ENCODE measurements around the gene TOX3. TPM values are rescaled to one million over a fixed set of nuclear protein-coding genes. Genes with fewer than 3 reads are reported as not detected.

The TOX3 gene
- total RNA-seq (0.44 TPM), polyA plus RNA-seq (ENCODE audit: insufficient read depth in 1 of 8, insufficient read length in 8 of 8, low replicate concordance in 1 of 8) (1 to 10 TPM in 7 of 8 donors, under 1 TPM in 1; 0.61 to 2.2 (median 1.5) TPM)
- long read RNA-seq, donor 1, result 0 reads
- long read RNA-seq, donor 2, result 0 reads
- long read RNA-seq, donor 3, result 0 reads
- long read RNA-seq, donor 4, result 0 reads
- long read RNA-seq, donor 5, result 0 reads
- long read RNA-seq, donor 6, partial matches to known transcripts, result 0 of 1 reads
- long read RNA-seq, donor 6, other reads (novel, unspliced or antisense), result 0 of 1 reads
- long read RNA-seq, donor 7, result 0 reads
- long read RNA-seq, donor 8, result 0 reads
- long read RNA-seq, donor 9, result 0 reads
- long read RNA-seq, donor 10, result 0 reads
- long read RNA-seq, donor 11, result 0 reads

DNA sequence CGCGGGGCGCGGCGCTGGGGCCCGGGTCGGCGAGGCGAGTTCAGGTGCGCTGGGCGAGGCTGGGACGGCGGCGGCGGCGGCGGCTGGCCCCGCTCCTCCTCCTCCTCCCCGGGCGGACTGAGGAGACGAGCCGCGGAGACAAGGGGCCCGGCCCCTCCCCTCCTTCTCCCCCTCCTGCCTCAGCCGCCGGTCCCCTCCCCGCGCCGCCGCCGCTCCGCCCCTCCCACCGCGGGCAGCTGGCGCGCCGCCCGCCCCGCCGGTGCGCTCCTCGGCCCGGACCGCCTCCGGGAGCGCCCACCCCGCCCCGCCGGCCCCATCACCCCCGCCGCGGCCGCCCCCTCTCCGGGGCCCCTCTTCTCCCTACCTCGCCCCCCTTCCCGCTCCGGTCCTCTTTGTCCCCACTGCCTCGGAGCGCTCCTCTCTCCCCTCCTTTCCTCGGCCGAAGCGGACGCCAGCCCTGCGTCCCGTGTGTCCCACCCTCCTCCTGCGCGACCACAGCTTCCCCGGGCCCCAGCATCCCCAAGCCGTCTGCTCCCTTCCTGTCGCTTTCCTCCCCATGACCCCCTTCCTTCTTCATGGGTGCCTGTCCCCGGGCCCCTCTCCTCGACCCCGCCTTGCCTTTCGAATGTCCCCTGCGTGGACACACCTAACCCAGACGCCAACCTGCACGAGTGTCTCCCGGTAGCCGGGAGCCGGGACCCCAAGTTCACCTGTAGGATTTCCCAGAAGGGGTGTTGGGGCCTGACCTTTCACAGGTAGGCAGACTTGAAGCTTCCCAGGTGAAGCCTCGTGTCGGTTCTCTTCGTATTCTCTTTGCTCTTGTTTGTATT, at the start of gene TOX3:
Gene TOX3 (minus strand): TSS at position 140 of the 830 bp plus-strand sequence. CDS start 420 bp downstream, outside the sequence.
- no peak within 1 kb of the TSS for H3K27ac ChIP-seq (ENCODE audit: low read length)
- peaks cover 15% of the 10 kb centered on the region for H3K4me1 ChIP-seq (ENCODE audit: control insufficient read depth, insufficient read depth, low read length)
- no peaks in the 10 kb centered on the region for H3K9me3 ChIP-seq (replicated peaks; ENCODE audit: control insufficient read depth, low read depth, low read length)
- DNase-seq, result peak; percentile 14
- H3K36me3 ChIP-seq (ENCODE audit: control insufficient read depth, insufficient read depth, low read length), result no peaks in the 10 kb centered on the region
- under 1% methylated on average over 67 of the region's 83 CpGs for WGBS (ENCODE audit: insufficient coverage)
- peak within 1 kb of the TSS; percentile 34 for H3K4me3 ChIP-seq (ENCODE audit: low read length)
- H3K27me3 ChIP-seq (ENCODE audit: control insufficient read depth, insufficient read depth, low read length), result peaks cover 39% of the 10 kb centered on the region

DNA sequence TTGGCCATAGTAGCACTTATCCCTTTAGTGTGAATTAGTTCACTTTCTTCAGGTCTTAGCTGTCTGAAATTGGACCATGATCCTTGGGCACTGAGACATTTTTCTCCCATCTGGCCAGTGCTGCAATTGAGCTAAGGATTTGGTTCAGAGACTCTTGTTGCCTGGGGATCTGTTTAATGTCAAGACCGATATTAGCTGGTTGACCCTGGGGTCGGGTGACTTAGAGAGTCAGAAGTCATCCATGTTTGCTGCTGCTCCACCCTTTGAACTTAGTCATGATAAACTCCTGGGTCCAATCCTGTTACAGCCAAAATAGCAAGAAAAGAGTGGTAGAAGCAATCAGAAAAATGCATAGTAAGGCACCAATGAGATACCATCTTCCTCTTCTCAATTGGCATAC, 45.8 kb upstream of the TOX3 start:
- H3K27me3 ChIP-seq (ENCODE audit: control insufficient read depth, insufficient read depth, low read length), result no peaks in the 10 kb centered on the region
- H3K4me3 ChIP-seq (ENCODE audit: low read length), result no peak overlapping the region
- no CpG with 5 or more reads among the region's 2 CpGs for WGBS (ENCODE audit: insufficient coverage)
- no peaks in the 10 kb centered on the region for H3K4me1 ChIP-seq (ENCODE audit: control insufficient read depth, insufficient read depth, low read length)
- H3K27ac ChIP-seq (ENCODE audit: low read length), result no peak overlapping the region
- H3K9me3 ChIP-seq (replicated peaks; ENCODE audit: control insufficient read depth, low read depth, low read length), result no peaks in the 10 kb centered on the region
- no peaks in the 10 kb centered on the region for H3K36me3 ChIP-seq (ENCODE audit: control insufficient read depth, insufficient read depth, low read length)
- DNase-seq, result no peak

GRCh38 chr16:52591934-52592592, 45.1 kb upstream of the TOX3 start:
- H3K4me1 ChIP-seq (ENCODE audit: control insufficient read depth, insufficient read depth, low read length), result no peaks in the 10 kb centered on the region
- DNase-seq, result peak; percentile 32
- no peaks in the 10 kb centered on the region for H3K27me3 ChIP-seq (ENCODE audit: control insufficient read depth, insufficient read depth, low read length)
- no CpG with 5 or more reads among the region's 5 CpGs for WGBS (ENCODE audit: insufficient coverage)
- H3K36me3 ChIP-seq (ENCODE audit: control insufficient read depth, insufficient read depth, low read length), result no peaks in the 10 kb centered on the region
- H3K27ac ChIP-seq (ENCODE audit: low read length), result no peak overlapping the region
- H3K4me3 ChIP-seq (ENCODE audit: low read length), result no peak overlapping the region
- no peaks in the 10 kb centered on the region for H3K9me3 ChIP-seq (replicated peaks; ENCODE audit: control insufficient read depth, low read depth, low read length)

- H3K27me3 ChIP-seq (ENCODE audit: control insufficient read depth, insufficient read depth, low read length), result no peaks in the 10 kb centered on the region
- H3K9me3 ChIP-seq (replicated peaks; ENCODE audit: control insufficient read depth, low read depth, low read length), result no peaks in the 10 kb centered on the region
- WGBS (ENCODE audit: insufficient coverage), result 14% methylated on average over 1 of the region's 5 CpGs
- no peaks in the 10 kb centered on the region for H3K36me3 ChIP-seq (ENCODE audit: control insufficient read depth, insufficient read depth, low read length)
- no peak overlapping the region for H3K4me3 ChIP-seq (ENCODE audit: low read length)
- no peak for DNase-seq
- no peaks in the 10 kb centered on the region for H3K4me1 ChIP-seq (ENCODE audit: control insufficient read depth, insufficient read depth, low read length)
- no peak overlapping the region for H3K27ac ChIP-seq (ENCODE audit: low read length)
Measured at GRCh38 chr16:52591471-52591870, 44.5 kb upstream of the TOX3 start.

GRCh38 chr16:52586159-52586558, 39.2 kb upstream of the TOX3 start:
- Histone ChIP-seq H3K27ac (ENCODE audit: low read length) (no peak overlapping the region), H3K27me3 (ENCODE audit: control insufficient read depth, insufficient read depth, low read length) (no peaks in the 10 kb centered on the region), H3K4me1 (ENCODE audit: control insufficient read depth, insufficient read depth, low read length) (no peaks in the 10 kb centered on the region), H3K4me3 (ENCODE audit: low read length) (no peak overlapping the region), H3K9me3 (replicated peaks; ENCODE audit: control insufficient read depth, low read depth, low read length) (no peaks in the 10 kb centered on the region), H3K36me3 (ENCODE audit: control insufficient read depth, insufficient read depth, low read length) (no peaks in the 10 kb centered on the region)
- WGBS (ENCODE audit: insufficient coverage), result no CpG with 5 or more reads among the region's 2 CpGs
- DNase-seq, result no peak

DNA sequence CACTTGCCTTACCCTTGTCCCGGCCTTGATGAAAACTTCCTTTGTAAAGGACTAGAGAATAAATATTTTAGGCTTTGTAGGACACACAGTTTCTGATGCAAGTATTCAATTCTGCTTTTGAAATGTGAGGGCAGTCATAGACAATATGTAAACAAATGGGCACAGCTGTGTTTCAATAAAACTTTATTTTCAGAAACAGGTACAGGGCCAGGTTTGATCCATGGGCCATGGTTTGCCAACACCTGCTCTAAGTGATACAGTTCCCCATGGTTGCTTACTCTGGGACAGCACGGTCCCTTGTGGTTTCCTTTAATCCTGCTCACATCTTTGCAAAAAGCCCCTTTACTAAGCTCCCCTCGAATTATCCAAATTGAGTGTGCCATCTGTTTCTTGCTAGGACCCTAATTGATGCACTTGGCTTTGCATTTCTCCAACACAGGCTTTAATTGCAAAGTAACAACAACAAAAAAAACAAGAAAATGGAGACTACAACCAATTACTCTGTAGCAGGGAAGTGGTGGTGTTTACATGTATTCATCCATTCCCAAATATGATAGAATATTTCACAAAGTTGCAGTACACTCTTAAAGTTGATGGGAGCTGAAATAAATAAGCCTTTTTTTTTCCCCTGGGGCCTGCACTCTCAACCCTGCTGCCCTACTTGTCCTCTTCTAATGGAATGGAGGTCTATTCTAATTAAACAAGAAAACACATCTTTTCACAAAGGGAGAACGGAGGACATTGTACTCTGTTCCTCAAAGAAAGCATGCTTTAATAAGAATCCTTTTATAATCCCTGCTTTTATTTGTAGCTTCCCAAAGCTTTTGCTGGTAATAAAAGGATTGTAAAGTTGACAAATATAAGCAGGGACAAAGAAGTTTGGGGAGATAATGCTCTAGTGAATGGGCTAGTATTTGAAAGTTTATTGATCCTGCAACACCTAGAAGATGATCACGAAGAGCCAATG, 37.7 kb upstream of the TOX3 start:
- 50% methylated on average over 1 of the region's 5 CpGs for WGBS (ENCODE audit: insufficient coverage)
- DNase-seq, result no peak
- H3K9me3 ChIP-seq (replicated peaks; ENCODE audit: control insufficient read depth, low read depth, low read length), result no peaks in the 10 kb centered on the region
- no peaks in the 10 kb centered on the region for H3K4me1 ChIP-seq (ENCODE audit: control insufficient read depth, insufficient read depth, low read length)
- no peaks in the 10 kb centered on the region for H3K27me3 ChIP-seq (ENCODE audit: control insufficient read depth, insufficient read depth, low read length)
- no peak overlapping the region for H3K27ac ChIP-seq (ENCODE audit: low read length)
- H3K36me3 ChIP-seq (ENCODE audit: control insufficient read depth, insufficient read depth, low read length), result no peaks in the 10 kb centered on the region
- no peak overlapping the region for H3K4me3 ChIP-seq (ENCODE audit: low read length)

- Histone ChIP-seq H3K4me3 (ENCODE audit: low read length) (no peak overlapping the region), H3K4me1 (ENCODE audit: control insufficient read depth, insufficient read depth, low read length) (no peaks in the 10 kb centered on the region), H3K27ac (ENCODE audit: low read length) (no peak overlapping the region), H3K9me3 (replicated peaks; ENCODE audit: control insufficient read depth, low read depth, low read length) (no peaks in the 10 kb centered on the region), H3K36me3 (ENCODE audit: control insufficient read depth, insufficient read depth, low read length) (no peaks in the 10 kb centered on the region), H3K27me3 (ENCODE audit: control insufficient read depth, insufficient read depth, low read length) (no peaks in the 10 kb centered on the region)
- no peak for DNase-seq
- 69% methylated on average over 3 of the region's 4 CpGs for WGBS (ENCODE audit: insufficient coverage)
Measured at GRCh38 chr16:52581530-52581929, 34.6 kb upstream of the TOX3 start.

GRCh38 chr16:52580488-52580887, 33.5 kb upstream of the TOX3 start:
- Histone ChIP-seq H3K4me3 (ENCODE audit: low read length) (no peak overlapping the region), H3K27ac (ENCODE audit: low read length) (no peak overlapping the region), H3K9me3 (replicated peaks; ENCODE audit: control insufficient read depth, low read depth, low read length) (no peaks in the 10 kb centered on the region), H3K4me1 (ENCODE audit: control insufficient read depth, insufficient read depth, low read length) (no peaks in the 10 kb centered on the region), H3K36me3 (ENCODE audit: control insufficient read depth, insufficient read depth, low read length) (no peaks in the 10 kb centered on the region), H3K27me3 (ENCODE audit: control insufficient read depth, insufficient read depth, low read length) (no peaks in the 10 kb centered on the region)
- no CpG with 5 or more reads among the region's 3 CpGs for WGBS (ENCODE audit: insufficient coverage)
- no peak for DNase-seq

DNA sequence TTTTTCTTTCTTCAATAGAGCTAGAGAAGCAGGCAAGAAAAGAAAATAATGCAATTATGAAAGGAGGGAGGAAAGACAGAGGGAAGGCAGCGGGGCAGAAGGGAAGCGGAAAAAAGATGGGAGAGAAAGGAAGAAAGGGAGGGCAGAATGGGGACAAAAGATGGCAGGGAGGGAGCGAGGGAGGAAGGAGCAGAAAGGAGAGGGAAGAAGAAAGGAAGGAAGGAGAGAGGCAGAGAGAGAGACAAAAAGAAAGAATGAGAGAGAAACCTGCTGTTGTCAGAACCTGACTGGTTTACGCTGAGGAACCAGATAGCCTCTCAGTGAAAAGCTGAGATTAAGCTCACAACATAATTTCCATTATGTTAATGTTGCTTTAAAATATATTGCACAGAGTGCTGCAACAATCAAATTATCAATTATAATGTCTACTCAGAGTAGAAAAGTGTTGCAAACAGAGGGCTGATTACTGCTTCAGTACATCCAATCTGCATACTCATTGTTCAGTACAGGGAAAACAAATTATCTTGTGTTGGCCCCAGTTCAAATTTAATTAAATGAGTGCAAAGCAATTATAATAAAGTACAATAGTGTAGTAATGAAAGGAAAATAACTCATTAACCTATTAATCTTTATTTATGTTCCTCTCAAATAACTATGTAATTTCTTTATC, 32.0 kb upstream of the TOX3 start:
- H3K27ac ChIP-seq (ENCODE audit: low read length), result no peak overlapping the region
- no peak overlapping the region for H3K4me3 ChIP-seq (ENCODE audit: low read length)
- 72% methylated on average over 4 of the region's 4 CpGs for WGBS (ENCODE audit: insufficient coverage)
- H3K9me3 ChIP-seq (replicated peaks; ENCODE audit: control insufficient read depth, low read depth, low read length), result no peaks in the 10 kb centered on the region
- H3K36me3 ChIP-seq (ENCODE audit: control insufficient read depth, insufficient read depth, low read length), result no peaks in the 10 kb centered on the region
- no peak for DNase-seq
- H3K27me3 ChIP-seq (ENCODE audit: control insufficient read depth, insufficient read depth, low read length), result no peaks in the 10 kb centered on the region
- no peaks in the 10 kb centered on the region for H3K4me1 ChIP-seq (ENCODE audit: control insufficient read depth, insufficient read depth, low read length)
